Skeletal muscle satellite cell (primary cell): Measurements from ENCODE around the gene THAP7.
"Not testable (repeated sequence)": the region's sequence is repeated elsewhere in the genome, so short reads cannot be mapped to it uniquely, and the experiment has no call there.

Source experiments
- H3K27me3 ChIP-seq: 2 replicates; pipeline ENCODE4 v1.7.0; 2013; ENCODE audit warnings: low read length; ENCODE audit not compliant: control insufficient read depth, insufficient read depth
- H3K36me3 ChIP-seq: 2 replicates; pipeline ENCODE4 v1.7.0; 2013; ENCODE audit warnings: mild to moderate bottlenecking, control low read depth, low read length; ENCODE audit not compliant: insufficient read depth
- H3K4me1 ChIP-seq: 2 replicates; pipeline ENCODE4 v1.7.0; 2013; ENCODE audit warnings: low read length; ENCODE audit not compliant: control insufficient read depth, insufficient read depth
- H3K4me2 ChIP-seq: 2 replicates; pipeline ENCODE4 v1.7.0; 2013; ENCODE audit warnings: mild to moderate bottlenecking, low read length
- H3K4me3 ChIP-seq: 2 replicates; pipeline ENCODE4 v1.7.0; 2013; ENCODE audit warnings: low read length
- H3K9ac ChIP-seq: 2 replicates; pipeline ENCODE4 v1.7.0; 2013; ENCODE audit warnings: mild to moderate bottlenecking, low read depth, low read length, moderate library complexity
- H3K9me3 ChIP-seq: replicated peaks from 2 replicates; pipeline ENCODE4 v1.7.0; 2013; ENCODE audit warnings: mild to moderate bottlenecking, control low read depth, low read length

THAP7 gene

DNA sequence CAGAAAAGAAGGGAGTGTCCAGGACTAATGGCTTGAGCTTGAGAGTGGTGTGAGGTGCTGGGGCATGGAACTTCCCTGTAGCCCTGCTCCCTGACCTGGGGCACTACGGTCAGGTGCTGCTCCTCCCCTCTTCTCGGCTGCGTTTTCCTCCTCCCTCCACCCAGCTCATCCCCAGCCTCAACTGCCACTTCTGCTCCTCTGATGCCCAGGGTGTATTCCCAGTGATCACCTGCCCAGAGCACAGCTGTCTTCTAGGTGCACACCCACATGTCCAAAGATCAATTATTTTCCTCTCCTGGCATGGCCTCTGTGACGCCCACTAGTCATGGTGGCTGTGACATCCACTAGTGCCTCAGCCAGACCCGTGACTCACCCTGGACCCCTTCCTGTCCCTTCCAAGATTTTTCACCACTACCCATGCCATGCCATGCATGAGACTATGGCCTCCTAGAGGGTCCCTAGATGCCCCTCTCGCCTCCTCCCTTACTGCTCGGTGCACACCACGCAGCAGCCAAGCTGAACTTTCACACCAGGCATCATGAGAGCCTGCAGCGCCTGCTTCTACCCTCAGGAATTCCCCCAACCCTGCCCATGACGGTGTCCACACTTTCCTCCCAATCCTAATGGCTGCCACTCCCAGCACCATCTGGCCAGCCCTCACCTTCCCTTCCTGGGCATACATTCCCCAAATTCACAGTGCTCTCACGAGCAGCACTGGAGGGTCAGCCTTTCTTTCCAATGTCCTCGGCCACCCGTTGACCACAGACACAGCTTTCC lies 14.9 kb upstream of the THAP7 start:
- no peak overlapping the region for H3K4me2 ChIP-seq
- H3K4me1 ChIP-seq, result peaks cover 33% of the 10 kb centered on the region
- H3K4me3 ChIP-seq, result no peak overlapping the region
- H3K27me3 ChIP-seq, result no peaks in the 10 kb centered on the region
- H3K36me3 ChIP-seq, result no peaks in the 10 kb centered on the region
- no peaks in the 10 kb centered on the region for H3K9me3 ChIP-seq
- no peak overlapping the region for H3K9ac ChIP-seq

DNA sequence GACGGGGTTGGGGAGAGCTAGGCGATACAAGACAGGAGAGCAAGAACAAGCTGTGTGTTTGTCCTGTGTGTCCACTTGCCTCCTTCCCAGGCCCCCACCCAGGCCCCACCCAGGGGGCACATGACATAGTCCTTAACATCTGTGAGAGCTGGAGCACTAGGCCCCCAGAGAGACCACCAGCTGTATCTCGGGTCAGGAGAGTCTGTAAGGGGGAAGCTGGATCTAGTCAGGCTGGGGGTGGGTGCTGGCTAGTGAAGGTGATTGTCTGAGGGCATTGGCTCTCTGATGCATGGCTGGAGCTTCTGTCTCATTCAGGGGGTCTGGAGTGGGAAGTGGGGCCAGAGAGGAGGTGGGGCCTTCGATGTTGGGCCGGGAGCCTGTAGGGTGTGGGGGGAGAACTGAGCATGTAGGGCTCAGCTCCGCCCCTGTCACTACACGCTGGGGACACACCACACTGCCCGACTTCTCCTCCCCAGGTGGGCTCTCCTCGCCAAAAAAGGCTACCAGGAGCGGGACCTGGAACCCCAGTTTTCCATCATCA lies 13.6 kb upstream of the THAP7 start:
- H3K4me3 ChIP-seq, result peak overlapping the region; percentile 77
- no peaks in the 10 kb centered on the region for H3K9me3 ChIP-seq
- H3K9ac ChIP-seq, result peak overlapping the region; percentile 84
- H3K27me3 ChIP-seq, result no peaks in the 10 kb centered on the region
- no peaks in the 10 kb centered on the region for H3K36me3 ChIP-seq
- peaks cover 33% of the 10 kb centered on the region for H3K4me1 ChIP-seq
- peak overlapping the region; percentile 92 for H3K4me2 ChIP-seq

DNA sequence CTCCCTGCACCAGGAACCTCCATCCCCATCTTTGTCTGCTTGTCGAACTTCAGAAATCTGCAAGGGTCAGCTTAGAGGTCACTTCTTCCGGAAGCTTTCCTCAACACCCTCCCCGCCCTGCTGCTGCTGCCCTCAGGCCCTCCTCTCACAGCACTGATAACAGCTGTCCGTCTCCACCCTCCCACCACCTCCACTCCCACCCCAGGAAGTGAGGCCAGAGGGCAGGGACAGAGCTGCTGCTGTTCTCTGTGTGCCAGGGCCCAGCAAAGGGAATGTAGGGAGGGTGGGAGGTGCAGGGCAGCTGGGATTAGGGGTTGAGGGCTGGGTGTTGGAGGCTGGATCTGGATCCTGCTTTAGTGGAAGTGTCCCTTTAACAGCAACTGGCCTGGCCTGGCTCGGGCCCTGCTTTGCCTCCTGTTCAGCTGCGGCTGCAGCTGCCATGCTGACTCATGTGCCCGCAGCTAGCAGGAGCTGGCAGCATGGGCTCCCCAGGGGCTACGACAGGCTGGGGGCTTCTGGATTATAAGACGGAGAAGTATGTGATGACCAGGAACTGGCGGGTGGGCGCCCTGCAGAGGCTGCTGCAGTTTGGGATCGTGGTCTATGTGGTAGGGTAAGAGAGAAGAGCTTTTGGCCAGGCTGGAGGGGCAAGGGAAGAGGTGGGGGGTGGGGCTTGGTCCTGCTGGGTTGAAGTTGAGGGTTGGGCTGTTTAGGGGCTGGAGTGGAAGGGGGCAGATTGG lies 13.0 kb upstream of the THAP7 start, which contains the start of gene P2RX6:
P2RX6 (plus strand) TSS at position 440 of the 740 bp plus-strand sequence; CDS start at position 450, 10 bp downstream.
- H3K4me1 ChIP-seq, result peaks cover 33% of the 10 kb centered on the region
- H3K27me3 ChIP-seq, result no peaks in the 10 kb centered on the region
- H3K4me2 ChIP-seq, result peak within 1 kb of the TSS; percentile 92
- H3K9me3 ChIP-seq, result no peaks in the 10 kb centered on the region
- peak within 1 kb of the TSS; percentile 77 for H3K4me3 ChIP-seq
- no peaks in the 10 kb centered on the region for H3K36me3 ChIP-seq
- H3K9ac ChIP-seq, result peak within 1 kb of the TSS; percentile 84

DNA sequence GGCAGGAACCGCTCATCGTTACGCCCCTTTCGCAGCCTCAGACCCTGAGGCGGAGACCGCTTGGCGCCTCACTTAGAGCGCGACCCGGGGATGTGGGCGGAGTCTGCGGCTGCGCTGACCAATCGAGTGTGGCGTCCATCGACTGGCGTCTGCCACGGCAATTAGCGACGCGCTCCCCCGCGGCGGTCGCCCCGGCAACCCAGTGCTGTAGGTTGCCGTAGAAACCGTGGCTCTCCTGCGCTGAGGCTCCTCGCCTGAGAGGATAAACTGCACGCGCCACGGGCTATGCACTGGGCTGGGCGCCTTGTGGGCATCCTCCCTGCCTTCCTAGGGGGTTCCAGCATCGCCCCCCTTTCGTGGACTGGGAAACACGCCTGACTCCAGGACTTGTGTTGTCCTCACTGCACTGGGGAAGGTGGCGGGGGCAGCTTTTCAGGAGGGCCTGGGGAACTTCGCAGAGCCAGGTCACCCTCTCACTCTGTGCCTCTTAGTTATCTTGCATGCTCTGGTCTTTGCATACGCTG lies 12.3 kb upstream of the THAP7 start:
- no peaks in the 10 kb centered on the region for H3K36me3 ChIP-seq
- H3K4me3 ChIP-seq, result peak overlapping the region; percentile 77
- peaks cover 33% of the 10 kb centered on the region for H3K4me1 ChIP-seq
- H3K4me2 ChIP-seq, result peak overlapping the region; percentile 92
- H3K9me3 ChIP-seq, result no peaks in the 10 kb centered on the region
- no peaks in the 10 kb centered on the region for H3K27me3 ChIP-seq
- H3K9ac ChIP-seq, result peak overlapping the region; percentile 84

DNA sequence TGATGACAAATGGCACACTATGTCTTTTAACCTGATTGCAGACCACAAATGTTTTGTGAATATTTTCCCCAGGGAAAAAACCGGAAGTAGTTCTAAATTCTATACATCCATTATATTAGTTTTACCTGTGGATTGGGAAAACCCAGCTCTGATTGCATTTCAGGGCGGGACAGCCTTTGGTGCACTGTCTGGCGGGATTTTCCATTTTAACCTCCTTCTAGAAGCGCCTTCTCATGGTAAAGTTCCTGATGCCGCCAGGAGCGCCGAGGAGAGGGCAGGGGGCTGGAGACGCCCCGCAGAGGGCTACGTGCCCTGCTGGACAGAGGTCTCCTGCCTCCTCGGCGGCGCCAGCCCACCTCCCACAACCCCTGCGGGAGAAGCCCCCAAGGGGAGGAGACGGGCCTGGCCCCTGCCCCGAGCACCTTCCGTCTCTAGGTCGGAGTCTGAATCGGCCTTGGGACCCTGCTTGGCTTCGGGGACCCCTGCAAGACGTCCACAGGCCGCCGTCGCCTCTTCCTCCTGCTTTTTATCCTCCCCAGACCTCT lies 11.8 kb upstream of the THAP7 start:
- Histone ChIP-seq H3K4me1 (peaks cover 33% of the 10 kb centered on the region), H3K9me3 (no peaks in the 10 kb centered on the region), H3K9ac (peak overlapping the region; percentile 84), H3K27me3 (no peaks in the 10 kb centered on the region), H3K36me3 (no peaks in the 10 kb centered on the region), H3K4me3 (peak overlapping the region; percentile 77), H3K4me2 (peak overlapping the region; percentile 92)

DNA sequence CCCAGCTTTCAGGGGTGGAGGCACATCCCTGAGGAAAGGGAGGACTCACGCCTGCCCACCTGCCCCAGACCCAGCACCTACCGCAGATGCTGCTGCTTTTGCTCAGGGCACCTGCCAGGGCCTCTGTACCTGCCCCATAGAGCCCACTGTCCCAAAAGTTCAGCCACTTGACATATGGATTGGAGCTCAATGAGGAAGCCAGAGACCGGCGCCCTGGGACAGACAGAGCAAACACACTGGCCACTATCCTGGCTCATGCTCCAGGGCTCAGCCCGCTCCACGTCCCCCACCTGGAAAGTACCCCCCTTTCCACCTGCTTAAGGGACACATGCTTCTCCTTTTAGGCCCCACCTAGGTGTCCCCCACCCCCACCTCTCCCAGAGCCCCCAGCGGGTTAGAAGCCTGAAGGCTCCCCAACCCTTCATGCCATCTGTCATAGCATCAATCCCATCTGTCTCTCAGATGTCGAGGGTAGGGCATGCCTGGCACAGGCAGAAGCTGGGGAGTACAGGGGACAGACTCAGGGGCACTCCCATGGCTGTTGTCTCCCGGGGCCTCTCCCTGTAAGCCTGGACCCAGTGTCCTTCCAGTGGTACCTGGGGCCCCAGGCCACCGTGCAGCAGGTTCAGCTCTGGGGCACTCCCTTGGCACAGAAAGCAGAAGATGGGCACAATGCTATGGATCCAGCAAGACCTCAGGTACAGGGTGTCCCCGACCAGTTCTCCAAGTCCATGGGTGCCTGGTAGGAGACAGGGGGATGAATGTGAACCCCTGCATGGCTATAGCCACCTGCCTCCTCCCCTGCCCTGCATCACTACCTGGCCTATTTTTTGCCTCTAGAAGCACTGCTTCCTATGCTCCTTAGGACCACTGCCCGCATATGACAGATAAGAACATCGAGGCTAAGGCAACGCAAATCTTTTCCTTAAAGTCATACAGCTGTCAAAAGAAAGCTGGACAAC lies 10.8 kb upstream of the THAP7 start:
- H3K4me3 ChIP-seq, result no peak overlapping the region
- peaks cover 33% of the 10 kb centered on the region for H3K4me1 ChIP-seq
- H3K4me2 ChIP-seq, result peak overlapping the region; percentile 92

DNA sequence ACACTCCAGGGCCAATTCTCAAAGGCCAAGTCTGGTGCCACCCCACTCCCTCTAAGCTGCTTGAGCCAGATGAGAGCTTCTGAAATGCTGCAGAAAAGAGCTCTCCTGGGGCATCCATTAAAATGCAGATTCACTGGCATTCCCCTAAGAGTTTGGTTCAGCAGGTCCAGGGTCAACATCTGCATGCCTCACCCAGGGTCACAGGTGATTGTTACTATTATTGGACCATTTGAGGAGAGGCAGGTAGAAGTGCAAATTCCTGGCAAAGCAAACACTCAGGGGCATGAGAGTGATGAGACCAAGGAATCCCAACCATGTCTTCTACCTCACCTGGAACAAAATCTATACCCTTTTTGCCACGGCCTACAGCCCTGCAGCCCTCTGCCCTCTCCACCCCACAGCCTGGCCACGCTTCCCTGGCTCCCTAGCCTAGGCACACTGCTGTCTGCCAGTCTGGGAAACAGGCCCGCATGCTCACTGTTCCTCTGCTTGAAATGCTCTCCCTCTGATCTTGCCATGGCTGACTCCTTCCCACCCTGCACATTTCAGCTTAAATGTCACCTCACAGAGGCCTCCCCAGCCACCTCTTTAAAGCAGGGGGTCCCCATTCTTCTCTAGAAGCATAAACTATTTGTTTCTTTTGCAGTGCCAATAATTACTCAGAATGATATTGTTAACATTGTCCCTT lies 8.7 kb upstream of the THAP7 start:
- no peaks in the 10 kb centered on the region for H3K9me3 ChIP-seq
- no peaks in the 10 kb centered on the region for H3K36me3 ChIP-seq
- H3K4me1 ChIP-seq, result peaks cover 23% of the 10 kb centered on the region
- H3K27me3 ChIP-seq, result no peaks in the 10 kb centered on the region
- no peak overlapping the region for H3K9ac ChIP-seq
- no peak overlapping the region for H3K4me2 ChIP-seq
- H3K4me3 ChIP-seq, result no peak overlapping the region

More for the DNA sequence above, 10.8 kb upstream of the THAP7 start:
- H3K9ac ChIP-seq, result no peak overlapping the region
- H3K27me3 ChIP-seq, result no peaks in the 10 kb centered on the region
- H3K9me3 ChIP-seq, result no peaks in the 10 kb centered on the region
- no peaks in the 10 kb centered on the region for H3K36me3 ChIP-seq

DNA sequence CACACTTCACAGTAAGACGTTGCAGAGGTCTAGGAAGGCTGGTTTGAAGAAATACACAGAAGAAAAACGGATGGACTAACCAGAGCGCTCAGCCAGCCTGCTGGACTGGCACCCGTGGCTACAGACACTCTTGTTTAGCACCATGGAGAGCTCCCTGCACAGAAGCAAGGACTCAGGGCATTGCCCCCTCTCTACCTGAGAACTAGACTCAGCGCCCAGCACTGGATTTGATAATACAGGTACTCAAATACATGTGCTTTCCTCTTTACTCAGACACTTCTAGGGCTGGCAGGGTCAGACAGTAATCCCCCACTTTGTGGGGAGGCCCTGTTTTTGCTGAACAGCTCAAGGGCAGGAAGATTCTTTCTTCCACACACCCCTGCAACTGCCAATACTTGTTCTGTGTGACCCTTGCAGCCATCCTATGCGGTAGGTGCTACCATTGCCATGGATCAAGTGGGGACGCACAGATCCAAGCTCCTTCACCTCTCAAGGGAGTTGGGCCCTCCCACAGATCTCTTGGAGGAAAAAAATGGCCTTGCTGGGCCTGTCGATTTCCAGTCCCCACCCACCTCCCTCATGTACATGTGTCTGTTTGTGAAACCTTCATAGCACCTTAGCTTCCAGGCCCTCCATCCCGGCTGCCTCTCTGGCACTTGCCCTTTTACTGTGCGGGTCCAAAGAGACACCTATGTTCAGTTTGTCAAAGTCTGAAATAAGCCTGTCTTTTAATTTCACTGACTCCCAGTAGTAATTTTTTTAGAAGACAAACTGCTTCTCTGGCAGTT lies 7.9 kb upstream of the THAP7 start:
- no peak overlapping the region for H3K4me3 ChIP-seq
- no peaks in the 10 kb centered on the region for H3K36me3 ChIP-seq
- no peak overlapping the region for H3K9ac ChIP-seq
- no peak overlapping the region for H3K4me2 ChIP-seq
- peaks cover 16% of the 10 kb centered on the region for H3K4me1 ChIP-seq
- no peaks in the 10 kb centered on the region for H3K9me3 ChIP-seq
- H3K27me3 ChIP-seq, result no peaks in the 10 kb centered on the region

DNA sequence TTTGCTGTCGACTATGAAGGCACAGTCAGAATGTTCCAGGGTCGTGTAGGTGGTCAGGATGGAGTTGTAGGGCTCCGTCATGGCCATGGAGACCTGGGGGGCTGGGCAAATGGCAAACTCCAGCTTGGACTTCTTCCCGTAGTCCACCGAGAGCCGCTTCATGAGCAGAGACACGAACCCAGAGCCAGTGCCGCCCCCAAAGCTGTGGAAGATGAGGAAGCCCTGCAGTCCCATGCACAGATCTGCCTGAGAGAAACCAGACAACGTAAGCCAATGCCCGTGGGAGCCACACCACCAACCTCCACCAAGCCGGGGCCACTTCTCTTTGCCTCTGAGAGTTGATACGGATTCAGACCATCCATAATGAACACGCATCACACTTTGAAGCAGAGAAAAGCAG lies 7.3 kb upstream of the THAP7 start:
- not testable (repeated sequence) for H3K27me3 ChIP-seq, H3K9ac ChIP-seq, H3K36me3 ChIP-seq, H3K9me3 ChIP-seq, H3K4me3 ChIP-seq, H3K4me2 ChIP-seq
- H3K4me1 ChIP-seq, result peaks cover 10% of the 10 kb centered on the region

DNA sequence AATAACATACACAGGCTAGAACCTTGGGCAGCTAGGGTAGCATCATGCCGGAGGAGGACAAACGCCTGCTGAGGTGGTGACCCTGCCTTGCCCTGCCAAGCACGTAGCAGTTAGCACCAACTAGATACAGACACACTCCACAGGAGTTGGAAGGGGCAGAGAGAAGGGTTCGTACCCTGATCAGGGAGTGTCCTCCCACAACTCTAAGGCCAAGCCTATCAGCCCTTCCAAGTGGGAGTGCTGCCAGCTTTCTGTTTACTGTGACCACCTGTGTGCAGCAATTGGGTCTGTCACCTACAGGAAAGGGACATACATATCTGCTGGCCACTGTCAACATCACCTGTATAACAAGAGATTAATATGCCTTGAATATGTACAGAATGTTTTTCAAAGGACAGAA lies 1.9 kb upstream of the THAP7 start:
- H3K36me3 ChIP-seq, result peaks cover 12% of the 10 kb centered on the region
- H3K4me3 ChIP-seq, result no peak overlapping the region
- no peaks in the 10 kb centered on the region for H3K9me3 ChIP-seq
- peaks cover 25% of the 10 kb centered on the region for H3K4me1 ChIP-seq
- peak overlapping the region; percentile 94 for H3K4me2 ChIP-seq
- H3K9ac ChIP-seq, result peak overlapping the region; percentile 90
- H3K27me3 ChIP-seq, result no peaks in the 10 kb centered on the region
